Adrenal gland (tissue), 12 donors: ENCODE data around the gene TNKS1BP1. TPM values are rescaled to one million over a fixed set of nuclear protein-coding genes. Genes with fewer than 3 reads are reported as not detected.
"Not testable (repeated sequence)": the region's sequence is repeated elsewhere in the genome, so short reads cannot be mapped to it uniquely, and the experiment has no call there.

Source experiments
- DNase-seq, 7 donors: peaks; one replicate each; pipeline ENCODE4 v3.0.0-alpha.2; 2019 to 2020
- H3K27ac ChIP-seq, 5 donors: fragments of 200-600 bp; sonication (generic) in 4 of 5; 1 replicate in 3 of 5; 2 replicates in 2 of 5; pipeline versions ENCODE4 v1.5.1 to v1.8.0; 2016 to 2020; ENCODE audit warnings: mild to moderate bottlenecking in 1 of 5
- H3K27me3 ChIP-seq: fragments of 200-600 bp; 2 replicates; pipeline ENCODE4 v1.8.0; 2021
- H3K36me3 ChIP-seq, 2 donors: fragments of 200-600 bp; replicated peaks in 1 of 2; 1 replicate in 1 of 2; 2 replicates in 1 of 2; pipeline versions ENCODE4 v1.5.1 to v1.8.0; 2018 to 2022
- H3K4me1 ChIP-seq, 2 donors: fragments of 200-600 bp; replicated peaks in 1 of 2; 1 replicate in 1 of 2; 2 replicates in 1 of 2; pipeline versions ENCODE4 v1.5.1 to v1.8.0; 2018 to 2021
- H3K4me3 ChIP-seq, 4 donors: fragments of 200-600 bp; sonication (generic) in 3 of 4; one replicate each; pipeline ENCODE4 v1.5.1; 2016 to 2018
- H3K9me3 ChIP-seq, 3 donors: fragments of 200-600 bp; sonication (generic) in 1 of 3; replicated peaks in 1 of 3; 1 replicate in 2 of 3; 2 replicates in 1 of 3; pipeline versions ENCODE4 v1.5.1 to v1.8.0; 2016 to 2021
- POLR2A ChIP-seq, 2 donors: fragments of 450-650 bp; IDR thresholded peaks; one replicate each; pipeline ENCODE4 v1.6.1; 2017; ENCODE audit warnings: antibody characterized with exemption in 2 of 2, mild to moderate bottlenecking in 2 of 2, moderate library complexity in 1 of 2
- WGBS, 4 donors: extraction: QIAGEN DNeasy Blood & Tissue Kit in 2 of 4; methylation state at CpG; one replicate each; pipeline versions ENCODE4 v1.1.5 to v1.1.7; 2013 to 2017; 5-methylcytosine and 5-hydroxymethylcytosine counted together
- intact Hi-C, 2 donors: fragments of 100-400 bp; cut with DNase I; formaldehyde crosslinking; loops; one replicate each; pipeline versions ENCODE4 v1.14.1 to v1.15.0; 2022 to 2023
- polyA plus RNA-seq, 3 donors: library from polyadenylated mRNA; stranded (reverse); fragments of 200-250 nt in 2 of 3; fragments of 350-450 nt in 1 of 3; fragmentation: Illumina TruSeq in 1 of 3; extraction: RNeasy Lipid Tissue Mini Kit (QIAGEN cat#74804) in 1 of 3; gene quantifications; one replicate each; pipeline ENCODE4 v1.2.3, GENCODE V29; 2013 to 2014
- total RNA-seq, 9 donors: library from RNA; depleted of rRNA in 4 of 9; stranded (reverse); fragments of >200 nt in 4 of 9; fragments of 120-200 nt in 1 of 9; fragmentation: NEBNext Ultra II Directional in 1 of 9; extraction: Animal tissue kit (Norgen Biotek cat#: 25700) in 1 of 9; gene quantifications; one replicate each; pipeline versions ENCODE4 v1.1.0 to v1.2.4, GENCODE V29; 2013 to 2023
- TF ChIP-seq, protein P1 (sequence below), 6 experiments: fragments of 450-650 bp in 4 of 6; fragments of 200-600 bp in 2 of 6; sonication (generic) in 1 of 6; IDR thresholded peaks; 1 replicate in 5 of 6; 2 replicates in 1 of 6; pipeline versions ENCODE4 v1.5.1 to v1.8.0; 2016 to 2021; ENCODE audit warnings: antibody characterized with exemption in 6 of 6, mild to moderate bottlenecking in 2 of 6, moderate library complexity in 1 of 6
- donor health status: healthy with polysubstance abuse.
- donor health status: Bipolar disorder and iron deficiency.
- donor health status: DM: yes; HTN: yes; CAD: no.
- donor health status: DM: no; HTN: no; CAD: no.
- donor health status: DM: no; HTN: no; CAD: no.
- donor health status: DM: yes; HTN: yes; CAD: no.

The TNKS1BP1 gene
- total and polyA plus RNA-seq, 12 donors: 24.5 to 338 (median 140) TPM

DNA sequence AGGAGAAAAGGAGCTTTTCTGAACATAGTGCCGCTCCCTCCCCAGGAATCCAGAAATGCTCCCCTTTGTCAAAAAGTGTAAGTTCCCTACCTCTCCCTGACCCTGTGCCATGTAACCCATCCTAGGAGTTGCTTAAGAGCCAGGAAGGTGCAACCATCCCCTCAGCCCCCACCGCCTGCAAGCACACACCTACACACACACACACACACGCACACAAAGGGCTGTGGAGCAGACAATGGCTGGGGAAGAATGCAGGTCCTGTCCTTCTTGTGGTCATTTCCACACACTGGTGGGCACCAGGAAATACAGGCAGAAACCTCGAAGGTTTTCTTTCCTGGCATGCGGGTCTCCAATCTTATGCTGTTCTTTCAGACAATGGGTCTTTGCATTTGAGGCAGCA, 14.6 kb upstream of the TNKS1BP1 start:
- no peaks in the 10 kb centered on the region for H3K36me3 ChIP-seq
- intact Hi-C loops: no loop called here
- H3K27me3 ChIP-seq: no peaks in the 10 kb centered on the region
- 68 to 84% (median 78%) methylated on average over 5 of the region's 5 CpGs for WGBS, 4 donors
- DNase-seq: no peak
- no peak overlapping the region for H3K4me3 ChIP-seq
- peaks cover 0 to 13% of the 10 kb centered on the region in 2 donors for H3K4me1 ChIP-seq
- TF ChIP-seq, protein P1, sequence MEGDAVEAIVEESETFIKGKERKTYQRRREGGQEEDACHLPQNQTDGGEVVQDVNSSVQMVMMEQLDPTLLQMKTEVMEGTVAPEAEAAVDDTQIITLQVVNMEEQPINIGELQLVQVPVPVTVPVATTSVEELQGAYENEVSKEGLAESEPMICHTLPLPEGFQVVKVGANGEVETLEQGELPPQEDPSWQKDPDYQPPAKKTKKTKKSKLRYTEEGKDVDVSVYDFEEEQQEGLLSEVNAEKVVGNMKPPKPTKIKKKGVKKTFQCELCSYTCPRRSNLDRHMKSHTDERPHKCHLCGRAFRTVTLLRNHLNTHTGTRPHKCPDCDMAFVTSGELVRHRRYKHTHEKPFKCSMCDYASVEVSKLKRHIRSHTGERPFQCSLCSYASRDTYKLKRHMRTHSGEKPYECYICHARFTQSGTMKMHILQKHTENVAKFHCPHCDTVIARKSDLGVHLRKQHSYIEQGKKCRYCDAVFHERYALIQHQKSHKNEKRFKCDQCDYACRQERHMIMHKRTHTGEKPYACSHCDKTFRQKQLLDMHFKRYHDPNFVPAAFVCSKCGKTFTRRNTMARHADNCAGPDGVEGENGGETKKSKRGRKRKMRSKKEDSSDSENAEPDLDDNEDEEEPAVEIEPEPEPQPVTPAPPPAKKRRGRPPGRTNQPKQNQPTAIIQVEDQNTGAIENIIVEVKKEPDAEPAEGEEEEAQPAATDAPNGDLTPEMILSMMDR (IDR thresholded peaks at IDR 0.05): no peak
- no peak for TF ChIP-seq POLR2A (IDR thresholded peaks at IDR 0.05)
- H3K9me3 ChIP-seq: no peaks in the 10 kb centered on the region
- H3K27ac ChIP-seq: no peak overlapping the region

DNA sequence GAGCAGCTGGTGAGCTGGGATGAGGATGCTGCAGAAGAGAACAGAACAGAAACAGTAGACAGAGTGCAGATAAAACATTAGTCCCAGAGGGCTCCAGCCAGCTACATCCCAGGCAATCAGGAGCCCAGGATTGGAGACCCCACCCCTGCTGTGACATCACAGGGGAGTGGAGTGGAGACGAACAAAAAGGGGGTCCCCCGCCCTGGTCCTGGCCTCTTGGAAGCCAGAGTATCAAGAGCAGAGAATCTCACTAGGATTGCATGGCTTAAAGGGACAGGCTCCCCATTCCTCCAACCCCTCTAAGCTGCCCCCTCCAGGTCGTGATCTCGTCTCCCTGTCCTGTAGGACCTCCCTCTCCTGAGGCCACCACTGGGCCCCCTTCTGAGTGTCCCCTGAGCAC, 13.4 kb upstream of the TNKS1BP1 start, which contains the start of gene P2RX3:
Gene P2RX3 (plus strand): TSS at position 211 of the 400 bp plus-strand sequence. CDS start 199 bp downstream, outside the sequence.
- H3K27me3 ChIP-seq: no peaks in the 10 kb centered on the region
- TF ChIP-seq, protein P1 (IDR thresholded peaks at IDR 0.05): no peak
- TF ChIP-seq POLR2A (IDR thresholded peaks at IDR 0.05): no peak
- H3K4me3 ChIP-seq: no peak within 1 kb of the TSS
- intact Hi-C loops: no loop called here
- no peak within 1 kb of the TSS for H3K27ac ChIP-seq
- WGBS, 4 donors: 30 to 81% (median 44%) methylated on average over 3 to 4 of the region's 4 CpGs
- H3K36me3 ChIP-seq: peaks cover 0 to 10% of the 10 kb centered on the region in 2 donors
- no peaks in the 10 kb centered on the region for H3K9me3 ChIP-seq
- DNase-seq: no peak
- H3K4me1 ChIP-seq: peaks cover 0 to 13% of the 10 kb centered on the region in 2 donors

DNA sequence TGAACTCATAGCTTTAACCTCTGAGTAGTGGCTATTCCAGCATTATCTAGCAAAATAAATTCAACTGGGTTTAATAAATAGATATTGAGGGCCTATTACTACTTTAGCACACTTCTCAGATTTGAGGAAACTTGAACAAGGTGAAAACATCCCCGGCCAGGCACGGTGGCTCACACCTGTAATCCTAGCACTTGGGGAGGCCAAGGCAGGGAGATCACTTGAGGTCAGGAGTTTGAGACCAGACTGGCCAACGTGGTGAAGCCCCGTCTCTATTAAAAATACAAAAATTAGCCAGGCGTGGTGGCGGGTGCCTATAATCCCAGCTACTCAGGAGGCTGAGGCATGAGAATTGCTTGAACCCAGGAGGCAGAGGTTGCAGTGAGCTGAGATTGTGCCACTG, 12.1 kb upstream of the TNKS1BP1 start:
- H3K27ac ChIP-seq, DNase-seq, intact Hi-C loops, H3K4me3 ChIP-seq, H3K9me3 ChIP-seq, H3K27me3 ChIP-seq: not testable (repeated sequence)
- WGBS, 4 donors: 90 to 93% (median 90%) methylated on average over 6 of the region's 6 CpGs
- peaks cover 0 to 22% of the 10 kb centered on the region in 2 donors for H3K36me3 ChIP-seq
- H3K4me1 ChIP-seq: peaks cover 0 to 13% of the 10 kb centered on the region in 2 donors

DNA sequence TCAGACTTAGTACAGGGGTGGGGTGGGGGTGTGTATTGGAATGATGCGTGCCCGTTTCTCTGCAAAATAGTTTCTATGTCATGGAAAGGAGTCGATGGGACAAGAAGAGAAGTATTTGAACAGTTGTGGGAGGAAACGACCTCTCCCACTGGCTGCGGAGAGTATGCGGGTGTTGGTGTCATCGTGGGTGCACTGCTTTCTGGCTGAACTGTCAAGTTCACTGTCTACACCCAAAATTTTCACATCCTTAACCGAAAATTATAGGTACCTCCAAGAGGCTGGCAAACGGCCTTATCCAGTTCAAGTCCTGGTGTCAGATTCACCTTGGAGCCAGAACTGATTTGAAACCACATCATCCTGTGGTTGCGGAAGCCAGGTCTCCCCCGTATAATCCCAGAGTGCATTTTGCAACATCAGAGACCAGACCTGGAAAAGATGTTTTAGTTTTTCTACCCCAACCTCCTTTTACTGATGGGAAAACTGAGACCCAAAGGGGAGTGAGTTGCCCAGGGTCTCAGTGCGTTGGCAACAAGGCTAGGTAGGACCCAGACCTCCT, 11.4 kb upstream of the TNKS1BP1 start:
- Histone ChIP-seq H3K27ac (peak overlapping the region in 4 of 5 donors; percentile 78 to 93 (median 82)), H3K36me3 (peaks cover 0 to 29% of the 10 kb centered on the region in 2 donors), H3K9me3 (no peaks in the 10 kb centered on the region), H3K27me3 (no peaks in the 10 kb centered on the region), H3K4me1 (peaks cover 0 to 13% of the 10 kb centered on the region in 2 donors), H3K4me3 (peak overlapping the region in 3 of 4 donors; percentile 28 to 92 (median 91))
- no peak for TF ChIP-seq POLR2A (IDR thresholded peaks at IDR 0.05)
- TF ChIP-seq, protein P1 (IDR thresholded peaks at IDR 0.05): no peak
- intact Hi-C loops: no loop called here
- 26 to 30% (median 27%) methylated on average over 10 to 12 of the region's 12 CpGs for WGBS, 4 donors
- peak in 1 of 7 donors; percentile 23 for DNase-seq
